Gastroesophageal sphincter (tissue), 4 donors: ENCODE measurements around the gene MUC5AC. TPM values are rescaled to one million over a fixed set of nuclear protein-coding genes. Genes with fewer than 3 reads are reported as not detected.

Experiments used
- ATAC-seq: fragments of 150-250 bp; one replicate; pipeline ENCODE4 v1.9.1; 2016; ENCODE audit warnings: mild to moderate bottlenecking, moderate library complexity
- H3K27ac ChIP-seq, 4 donors: fragments of 200-600 bp; sonication (generic) in 3 of 4; 1 replicate in 3 of 4; 2 replicates in 1 of 4; pipeline ENCODE4 v1.5.1; 2016 to 2019
- H3K27me3 ChIP-seq: fragments of 200-600 bp; sonication (generic); one replicate; pipeline ENCODE4 v1.5.1; 2019
- H3K36me3 ChIP-seq, 2 donors: fragments of 200-600 bp; sonication (generic); one replicate each; pipeline ENCODE4 v1.5.1; 2019; ENCODE audit warnings: control low read depth in 1 of 2
- H3K4me1 ChIP-seq, 3 donors: fragments of 200-600 bp; sonication (generic); 1 replicate in 2 of 3; 2 replicates in 1 of 3; pipeline ENCODE4 v1.5.1; 2016 to 2019; ENCODE audit warnings: control low read depth in 2 of 3
- H3K4me3 ChIP-seq, 2 donors: fragments of 200-600 bp; sonication (generic); one replicate each; pipeline ENCODE4 v1.5.1; 2019; ENCODE audit warnings: mild to moderate bottlenecking in 1 of 2, moderate library complexity in 1 of 2
- H3K9me3 ChIP-seq, 3 donors: fragments of 200-600 bp; sonication (generic); one replicate each; pipeline ENCODE4 v1.5.1; 2017 to 2019; ENCODE audit warnings: control low read depth in 2 of 3
- CTCF ChIP-seq, 4 experiments: fragments of 200-600 bp in 2 of 4; fragments of 450-650 bp in 2 of 4; sonication (generic) in 1 of 4; IDR thresholded peaks; one replicate each; pipeline ENCODE4 v1.5.1; 2017 to 2019; ENCODE audit warnings: antibody characterized with exemption in 4 of 4, mild to moderate bottlenecking in 2 of 4, moderate library complexity in 2 of 4
- EP300 ChIP-seq: sonication (generic); formaldehyde crosslinking; IDR thresholded peaks from one replicate; pipeline ENCODE4 v1.6.1; 2017; ENCODE audit warnings: antibody characterized with exemption, mild to moderate bottlenecking
- POLR2A ChIP-seq, 2 donors: fragments of 450-650 bp; IDR thresholded peaks; one replicate each; pipeline ENCODE4 v1.6.1; 2017; ENCODE audit warnings: antibody characterized with exemption in 2 of 2, mild to moderate bottlenecking in 2 of 2, moderate library complexity in 1 of 2
- POLR2AphosphoS5 ChIP-seq: sonication (generic); formaldehyde crosslinking; IDR thresholded peaks from one replicate; pipeline ENCODE4 v1.6.1; 2017; ENCODE audit warnings: antibody characterized with exemption
- WGBS, 2 donors: methylation state at CpG; one replicate each; pipeline ENCODE4 v1.1.5; 2018; ENCODE audit warnings: low coverage in 1 of 2; 5-methylcytosine and 5-hydroxymethylcytosine counted together
- total RNA-seq, 4 donors: library from RNA; depleted of rRNA; stranded (reverse); fragments of >200 nt; gene quantifications; one replicate each; pipeline ENCODE4 v1.1.0, GENCODE V29; 2016

Gene MUC5AC
- total RNA-seq = under 1 TPM in 2 of 4 donors, not detected in 2; 0.02 to 0.31 TPM

- ATAC-seq = no peak
- no peaks in the 10 kb centered on the region for H3K4me1 ChIP-seq
- WGBS, 2 donors = 24 to 78% methylated on average over 3 to 5 of the region's 32 CpGs
- H3K4me3 ChIP-seq = no peak within 1 kb of the TSS
- peaks cover 33% of the 10 kb centered on the region for H3K27me3 ChIP-seq
- no peaks in the 10 kb centered on the region for H3K9me3 ChIP-seq
- H3K36me3 ChIP-seq = no peaks in the 10 kb centered on the region
- no peak for TF ChIP-seq POLR2A (IDR thresholded peaks at IDR 0.05)
- no peak for TF ChIP-seq POLR2AphosphoS5
- TF ChIP-seq EP300 = no peak
- no peak for TF ChIP-seq CTCF (IDR thresholded peaks at IDR 0.05)
- H3K27ac ChIP-seq = no peak within 1 kb of the TSS
Measured at GRCh38 chr11:1157645-1158591, at the start of gene MUC5AC. Gene MUC5AC (plus strand): TSS chr11:1157953. CDS start chr11:1158000, 47 bp downstream.

GRCh38 chr11:1108246-1108900, 49.4 kb upstream of the MUC5AC start:
- ATAC-seq = no peak
- Histone ChIP-seq H3K27ac (no peak overlapping the region), H3K4me3 (no peak overlapping the region), H3K9me3 (no peaks in the 10 kb centered on the region), H3K27me3 (peaks cover 67% of the 10 kb centered on the region), H3K4me1 (no peaks in the 10 kb centered on the region), H3K36me3 (no peaks in the 10 kb centered on the region)
- TF ChIP-seq CTCF (IDR thresholded peaks at IDR 0.05) (no peak), EP300 (no peak), POLR2A (IDR thresholded peaks at IDR 0.05) (no peak), POLR2AphosphoS5 (no peak)
- 75 to 80% methylated on average over 1 to 3 of the region's 29 CpGs for WGBS, 2 donors

- H3K27me3 ChIP-seq = peaks cover 68% of the 10 kb centered on the region
- WGBS, 2 donors = 76 to 85% methylated on average over 7 to 10 of the region's 28 CpGs
- H3K9me3 ChIP-seq = no peaks in the 10 kb centered on the region
- H3K27ac ChIP-seq = no peak overlapping the region
- no peak for ATAC-seq
- H3K4me1 ChIP-seq = no peaks in the 10 kb centered on the region
- no peak overlapping the region for H3K4me3 ChIP-seq
- no peaks in the 10 kb centered on the region for H3K36me3 ChIP-seq
- no peak for TF ChIP-seq POLR2A (IDR thresholded peaks at IDR 0.05)
- no peak for TF ChIP-seq CTCF (IDR thresholded peaks at IDR 0.05)
- no peak for TF ChIP-seq EP300
- TF ChIP-seq POLR2AphosphoS5 = no peak
Measured at GRCh38 chr11:1109101-1109917, 48.4 kb upstream of the MUC5AC start.

- ATAC-seq = no peak
- 86 to 90% methylated on average over 6 to 7 of the region's 39 CpGs for WGBS, 2 donors
- no peaks in the 10 kb centered on the region for H3K9me3 ChIP-seq
- no peak overlapping the region for H3K4me3 ChIP-seq
- H3K27ac ChIP-seq = no peak overlapping the region
- no peaks in the 10 kb centered on the region for H3K4me1 ChIP-seq
- no peak for TF ChIP-seq POLR2AphosphoS5
- TF ChIP-seq POLR2A (IDR thresholded peaks at IDR 0.05) = no peak
- TF ChIP-seq CTCF (IDR thresholded peaks at IDR 0.05) = no peak
- TF ChIP-seq EP300 = no peak
- H3K27me3 ChIP-seq = peaks cover 68% of the 10 kb centered on the region
- H3K36me3 ChIP-seq = no peaks in the 10 kb centered on the region
Measured at GRCh38 chr11:1109918-1110705, 47.6 kb upstream of the MUC5AC start.
